ENCODE measurements around the gene MSH3.

DNA sequence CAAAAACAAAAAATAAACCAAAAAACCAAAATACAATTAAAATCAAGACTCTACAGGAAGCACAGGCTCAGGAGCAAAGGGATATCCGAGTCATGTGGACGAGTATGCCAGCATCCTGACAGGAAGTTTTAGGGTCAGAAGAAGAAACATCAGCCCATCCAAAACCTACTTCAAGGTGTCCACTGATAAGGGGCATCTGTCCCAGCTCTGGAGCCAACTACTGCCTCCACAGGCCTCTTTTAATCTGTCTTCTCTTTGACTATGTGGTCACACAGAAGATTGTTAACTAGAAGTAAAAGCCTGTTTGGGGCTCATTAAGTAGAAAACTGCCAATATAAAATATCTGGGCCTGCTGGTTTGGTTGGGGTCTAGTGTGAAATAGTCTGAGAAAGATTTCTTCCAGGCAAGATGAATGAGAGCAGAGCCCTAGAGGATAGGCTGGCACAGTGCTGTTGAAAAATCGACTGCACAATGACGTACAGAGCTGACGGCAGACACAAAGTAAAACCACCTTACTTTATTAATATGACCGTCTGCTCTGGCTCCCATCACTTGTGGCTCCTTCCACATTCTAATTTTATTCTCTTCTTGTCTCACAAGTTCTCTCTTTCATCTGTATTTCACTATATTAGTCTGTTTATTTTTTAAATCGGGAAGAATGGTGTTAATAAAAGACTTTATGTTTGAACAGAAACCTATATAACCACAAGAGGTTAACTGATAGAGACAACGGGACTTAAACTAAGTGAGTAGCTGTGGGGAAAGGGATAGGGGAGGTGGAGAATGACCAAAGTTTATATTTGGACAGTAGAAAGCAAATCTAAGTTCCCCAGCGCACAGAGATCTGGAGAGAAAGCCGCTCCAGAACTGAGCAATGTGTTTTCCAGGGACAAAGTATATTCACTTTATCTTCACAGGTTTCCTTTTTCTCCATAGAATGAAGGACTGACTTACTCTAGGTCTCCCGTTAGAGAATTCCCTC, 22.9 kb upstream of the MSH3 start:
- TF ChIP-seq GATA2 (IDR thresholded peaks at IDR 0.05; ENCODE audit: low read depth, low read length) = no peak
- no peak for TF ChIP-seq GATA3 (IDR thresholded peaks at IDR 0.05; ENCODE audit: low read depth, low read length)
